Jurkat, Clone E6-1 (cell line): ENCODE data around the gene CAMK2A.

ENCODE experiments used
- DNase-seq: peaks from one replicate; pipeline ENCODE4 v3.0.0-alpha.2; 2011; ENCODE audit warnings: low read depth, low spot score
- H3K4me3 ChIP-seq: 2 replicates; pipeline ENCODE4 v1.5.1; 2011; ENCODE audit warnings: mild to moderate bottlenecking, low read length, control low read depth, moderate library complexity

The CAMK2A gene

DNA sequence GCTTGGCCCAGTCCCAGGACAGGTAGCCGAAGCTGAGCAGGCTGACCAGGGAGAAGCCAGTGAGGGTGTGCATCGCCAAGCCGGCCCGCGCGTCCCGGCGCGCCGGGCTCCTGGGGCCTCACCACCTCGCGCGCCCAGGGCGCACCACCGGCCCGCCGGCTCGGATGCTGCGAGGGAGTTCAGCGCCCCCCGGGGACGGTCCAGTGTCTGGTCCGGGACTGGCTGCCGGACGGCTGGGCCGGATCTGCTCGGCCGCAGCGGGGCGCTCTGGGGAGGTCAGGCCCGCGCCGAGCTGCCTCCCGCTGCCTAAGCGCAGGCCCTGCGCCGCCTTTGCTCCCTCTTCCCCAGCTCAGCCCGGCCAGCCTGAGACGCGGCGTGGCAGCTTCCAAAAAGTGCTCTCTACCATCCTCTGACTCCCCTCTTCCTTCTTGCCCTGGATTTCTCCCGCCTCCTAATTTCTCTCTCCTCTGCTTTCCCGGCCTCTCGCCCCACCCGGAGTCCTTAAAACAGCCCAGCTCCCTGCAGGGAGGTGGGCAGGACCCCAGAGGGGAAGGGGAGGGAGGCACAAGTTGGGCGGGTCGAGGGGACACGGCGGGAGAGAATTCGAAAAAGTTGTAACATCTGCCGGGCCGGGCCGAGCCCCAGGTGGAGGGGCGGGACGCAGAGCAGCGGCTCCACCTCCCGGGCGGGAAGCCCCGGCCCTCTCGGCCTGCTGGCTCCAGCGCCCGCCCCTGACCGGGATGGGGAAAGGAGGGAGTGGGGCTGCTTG, 12.9 kb upstream of the CAMK2A start, which contains the start of gene ARSI:
ARSI (minus strand) TSS at position 605 of the 769 bp plus-strand sequence; CDS start at position 73, 532 bp downstream.
- no peak within 1 kb of the TSS for H3K4me3 ChIP-seq
- DNase-seq: no peak

DNA sequence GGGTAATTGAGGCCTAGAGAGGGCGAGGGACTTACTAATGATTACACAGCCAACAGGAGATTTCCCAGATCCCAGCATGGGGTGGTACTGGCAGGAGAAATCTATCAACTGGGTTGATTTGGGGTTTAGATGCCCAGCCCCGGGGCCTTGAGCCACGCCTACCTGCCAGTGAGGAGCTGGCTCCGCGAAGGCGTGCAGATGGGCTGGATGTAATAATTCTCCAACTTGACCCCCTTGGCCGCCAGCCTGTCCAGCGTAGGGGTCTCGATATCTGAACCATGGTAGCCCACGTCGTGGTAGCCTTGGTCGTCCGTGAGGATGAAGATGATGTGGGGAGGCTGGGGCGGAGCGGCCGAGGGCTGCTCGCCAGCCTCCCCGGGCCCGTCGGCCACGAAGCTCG, 12.3 kb upstream of the CAMK2A start:
- DNase-seq: no peak
- H3K4me3 ChIP-seq: no peak overlapping the region

DNA sequence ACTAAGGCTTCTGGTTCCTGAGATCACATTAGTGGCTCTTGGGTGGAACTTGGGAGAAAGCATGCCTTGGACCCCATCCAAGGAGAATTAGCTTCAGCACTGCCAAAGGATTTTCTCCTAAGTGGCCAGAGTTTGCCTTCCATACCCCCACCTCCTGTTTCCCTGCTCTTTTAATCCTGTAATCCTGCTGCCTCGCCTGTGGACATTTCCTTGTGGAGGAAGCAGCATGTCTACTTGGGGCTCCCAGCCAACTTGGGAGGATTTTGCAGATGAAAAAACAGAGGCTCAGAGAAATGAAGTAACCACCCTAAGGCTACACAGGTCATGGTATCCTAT, 11.6 kb upstream of the CAMK2A start:
- H3K4me3 ChIP-seq: no peak overlapping the region
- DNase-seq: no peak

DNA sequence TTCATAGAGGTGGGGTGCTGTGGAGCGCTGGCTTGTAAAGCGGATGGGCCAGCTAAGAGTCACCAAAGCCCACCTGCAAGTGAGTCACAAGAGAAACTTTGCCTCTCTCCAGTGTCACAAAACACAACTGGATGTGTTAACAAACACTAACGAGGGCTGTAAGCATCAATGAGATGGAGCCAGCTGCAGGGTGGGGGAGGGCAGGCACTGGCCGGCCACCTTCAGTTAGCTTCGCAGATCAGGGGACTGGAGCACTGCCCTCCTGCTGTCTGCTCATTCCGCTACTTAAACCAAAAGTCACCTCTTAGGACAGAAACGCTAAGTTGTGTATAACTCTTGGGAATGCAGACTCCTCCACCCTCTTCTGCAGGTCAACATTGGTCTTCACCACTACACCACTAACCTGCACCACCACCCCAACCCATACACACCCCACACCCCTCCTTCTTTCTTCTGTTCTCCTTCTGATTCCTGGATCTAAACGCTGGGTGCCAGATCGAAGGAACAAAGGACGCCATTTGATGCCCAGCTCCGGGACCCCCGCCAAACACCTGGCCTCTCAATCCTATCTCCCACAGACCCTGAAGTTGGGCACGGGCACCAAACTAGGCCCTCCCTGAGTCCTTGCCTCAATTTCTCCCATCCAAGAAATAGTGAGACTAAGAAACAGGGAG, 11.1 kb upstream of the CAMK2A start:
- DNase-seq: no peak
- no peak overlapping the region for H3K4me3 ChIP-seq

DNA sequence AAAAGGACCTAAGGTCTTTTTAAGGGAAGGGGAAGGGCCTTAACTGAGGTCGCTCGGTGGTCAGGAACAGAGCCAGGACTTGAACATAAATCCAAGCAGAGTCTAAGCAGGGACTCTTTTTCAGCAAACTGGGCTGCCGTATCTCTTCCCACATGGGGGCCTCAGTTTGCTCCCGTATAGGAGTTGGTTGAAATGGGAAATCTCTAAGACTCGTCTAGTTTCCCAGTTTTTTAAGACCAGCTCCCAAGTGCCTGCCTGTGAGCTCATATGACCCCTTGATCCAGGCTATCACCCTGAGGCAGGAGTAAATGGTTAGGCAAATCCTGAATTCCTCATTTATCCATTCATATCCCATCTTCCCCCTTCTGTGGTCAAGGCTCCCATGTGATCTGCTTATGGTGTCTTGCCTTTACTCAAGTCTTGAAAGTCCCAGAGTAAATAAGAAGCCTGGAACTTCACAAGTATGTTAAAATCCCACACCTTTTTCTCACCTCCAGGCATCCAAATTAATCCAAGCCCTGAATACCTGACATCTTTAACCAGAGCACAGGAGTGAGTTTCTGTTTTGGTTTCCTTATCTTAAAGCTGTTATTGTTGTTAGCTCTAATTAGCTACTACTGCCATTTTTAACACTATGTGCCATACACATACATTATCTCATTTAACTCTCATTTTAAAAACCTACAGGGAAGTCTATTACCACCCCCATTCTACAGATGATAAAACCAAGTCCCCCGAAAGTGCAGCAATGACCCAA, 10.2 kb upstream of the CAMK2A start:
- no peak overlapping the region for H3K4me3 ChIP-seq
- no peak for DNase-seq

DNA sequence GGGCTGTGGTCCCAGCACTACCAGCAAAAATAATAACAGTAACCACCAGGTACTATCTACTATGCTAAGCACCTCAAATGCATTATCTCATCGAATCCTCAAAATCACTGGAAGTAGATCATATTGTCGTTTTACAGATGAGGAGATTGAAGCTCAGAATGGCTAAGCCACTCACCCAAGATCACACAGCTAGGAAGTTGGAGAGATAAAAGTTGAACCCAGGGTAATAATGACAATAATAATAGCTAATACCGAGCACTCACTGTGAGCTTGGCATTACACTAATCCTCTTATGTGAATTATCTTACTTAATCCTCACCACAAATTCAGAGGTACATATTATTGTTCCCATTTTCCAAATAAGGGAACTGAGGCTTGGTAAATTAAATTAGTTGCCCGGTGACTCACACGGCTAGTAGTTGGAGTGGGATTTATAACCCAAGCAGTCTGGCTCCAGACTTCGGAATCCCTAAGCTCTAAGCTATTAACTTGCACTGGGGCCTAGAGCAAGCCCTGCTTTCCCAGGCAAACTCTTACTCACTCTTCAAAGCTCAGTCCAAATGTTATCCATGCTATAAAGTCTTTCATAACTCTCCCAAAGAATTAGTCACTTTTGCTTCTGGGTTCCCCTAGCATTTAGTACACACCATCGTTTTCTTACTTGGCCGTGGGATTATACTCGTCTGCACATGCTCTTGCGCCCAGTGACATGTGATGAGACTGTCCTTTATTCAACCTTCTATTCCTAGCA, 9.3 kb upstream of the CAMK2A start:
- no peak for DNase-seq
- H3K4me3 ChIP-seq: no peak overlapping the region

DNA sequence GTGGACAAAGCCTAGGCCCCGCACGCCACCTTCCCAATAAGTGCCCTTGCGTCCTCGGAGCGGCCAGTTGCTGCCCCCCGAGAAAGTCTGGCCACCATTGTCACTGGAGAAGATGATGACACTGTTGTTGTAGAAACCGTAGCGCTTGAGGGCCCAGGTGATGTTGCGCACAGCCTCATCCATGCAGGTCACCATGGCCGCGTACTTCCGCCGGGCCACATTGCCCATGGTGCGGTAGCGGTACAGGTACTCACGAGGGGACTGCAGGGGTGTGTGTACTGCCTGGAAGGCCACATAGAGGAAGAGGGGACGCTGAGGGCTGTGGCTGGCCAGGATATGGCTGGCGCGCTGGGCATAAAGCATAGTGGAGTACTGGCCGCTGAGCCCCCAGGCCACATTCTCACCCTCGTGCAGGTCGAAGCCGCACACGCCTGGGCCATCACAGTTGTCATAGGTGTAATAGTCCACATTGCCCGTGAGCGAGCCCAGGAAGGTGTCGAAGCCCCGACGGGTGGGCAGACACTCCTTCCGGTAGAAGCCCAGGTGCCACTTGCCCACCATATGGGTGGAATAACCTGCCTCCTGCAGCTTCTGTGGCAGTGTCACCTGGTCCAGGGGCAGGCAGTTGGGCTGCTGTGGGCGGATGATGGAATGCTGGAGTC, 8.5 kb upstream of the CAMK2A start:
- no peak overlapping the region for H3K4me3 ChIP-seq
- DNase-seq: no peak

DNA sequence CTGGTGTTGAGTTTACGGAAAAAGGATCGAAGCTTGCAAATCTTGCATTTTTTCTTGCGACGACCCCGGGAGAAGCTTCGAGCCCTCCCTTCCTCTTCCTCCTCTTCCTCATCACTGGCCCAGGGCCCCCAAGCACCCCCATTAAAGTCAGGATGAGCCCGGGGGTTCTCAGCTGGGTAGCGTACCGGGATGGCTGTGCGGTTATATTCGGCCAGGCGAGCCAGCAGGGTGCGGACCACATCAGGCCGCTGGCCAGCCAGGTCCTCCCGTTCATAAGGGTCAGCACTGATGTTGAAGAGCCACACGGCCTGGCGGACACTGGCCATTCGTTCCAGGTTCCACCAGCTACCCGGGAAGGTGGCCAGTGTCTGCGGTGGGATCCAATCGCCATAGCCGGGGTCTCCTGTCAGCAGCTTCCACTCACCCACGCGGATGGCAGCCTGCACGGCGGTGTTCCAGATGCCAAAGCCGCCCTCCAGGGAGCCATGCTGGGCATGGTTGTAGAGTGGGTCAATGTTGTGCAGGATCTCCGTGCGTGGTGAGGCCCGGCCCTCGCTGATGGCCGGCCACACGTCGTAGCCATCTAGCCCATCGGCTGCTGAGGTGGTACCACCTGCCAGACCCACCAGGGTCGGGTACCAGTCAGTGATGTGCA, 7.8 kb upstream of the CAMK2A start:
- DNase-seq: no peak
- no peak overlapping the region for H3K4me3 ChIP-seq

DNA sequence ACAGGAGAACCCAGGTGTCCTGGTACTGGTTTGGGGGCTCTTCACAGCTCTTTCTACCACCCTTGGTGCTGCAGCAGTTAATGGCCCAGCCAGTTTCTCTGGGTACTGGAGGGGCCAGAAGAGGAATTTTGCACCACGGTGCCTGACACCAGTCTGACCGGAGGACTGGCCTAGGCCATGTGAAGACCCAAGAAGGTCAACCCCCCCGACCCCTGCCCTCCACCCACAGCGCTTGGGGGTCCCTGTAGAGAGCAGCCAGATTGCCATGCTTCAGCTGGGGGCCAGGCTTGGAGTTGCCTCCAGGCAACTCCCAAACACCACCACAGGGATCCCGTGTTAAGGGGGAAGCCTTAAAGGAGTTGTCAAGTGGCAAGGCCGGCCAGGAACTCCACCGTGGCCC, 6.9 kb upstream of the CAMK2A start:
- no peak for DNase-seq
- H3K4me3 ChIP-seq: no peak overlapping the region

DNA sequence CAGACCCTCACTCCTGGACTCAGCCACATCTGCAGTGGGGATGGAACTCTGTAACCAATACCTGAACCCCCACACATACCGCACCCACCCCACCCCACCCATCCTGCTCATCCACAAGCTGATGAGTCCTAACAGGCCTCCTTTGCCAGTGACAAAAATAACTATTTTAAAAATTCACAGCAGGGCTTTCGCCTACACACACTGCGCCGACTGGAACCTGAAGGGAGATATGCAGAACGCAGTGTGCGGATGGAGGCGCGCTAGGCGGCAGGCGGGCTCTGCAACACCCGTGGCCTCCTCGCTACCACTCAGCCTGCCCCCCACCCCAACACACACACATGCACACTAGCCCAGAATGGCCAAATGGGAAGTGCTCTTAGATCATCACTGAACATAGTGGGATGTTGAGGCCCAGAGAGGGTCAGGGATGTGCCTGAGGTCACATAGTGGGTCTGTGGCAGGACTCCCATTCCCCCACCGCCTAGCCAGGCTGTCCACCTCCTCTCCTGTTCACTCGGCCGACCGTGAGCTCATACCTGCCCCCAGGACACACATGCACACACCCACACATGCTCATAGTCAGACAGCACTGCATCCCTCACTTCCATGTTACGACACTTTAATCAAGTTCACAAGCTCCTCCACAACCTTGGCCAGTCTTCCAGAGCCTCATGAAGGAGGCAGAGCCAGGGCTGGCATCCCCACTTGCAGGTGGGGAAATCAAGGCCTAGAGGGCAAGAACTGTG, 6.3 kb upstream of the CAMK2A start:
- H3K4me3 ChIP-seq: no peak overlapping the region
- no peak for DNase-seq

DNA sequence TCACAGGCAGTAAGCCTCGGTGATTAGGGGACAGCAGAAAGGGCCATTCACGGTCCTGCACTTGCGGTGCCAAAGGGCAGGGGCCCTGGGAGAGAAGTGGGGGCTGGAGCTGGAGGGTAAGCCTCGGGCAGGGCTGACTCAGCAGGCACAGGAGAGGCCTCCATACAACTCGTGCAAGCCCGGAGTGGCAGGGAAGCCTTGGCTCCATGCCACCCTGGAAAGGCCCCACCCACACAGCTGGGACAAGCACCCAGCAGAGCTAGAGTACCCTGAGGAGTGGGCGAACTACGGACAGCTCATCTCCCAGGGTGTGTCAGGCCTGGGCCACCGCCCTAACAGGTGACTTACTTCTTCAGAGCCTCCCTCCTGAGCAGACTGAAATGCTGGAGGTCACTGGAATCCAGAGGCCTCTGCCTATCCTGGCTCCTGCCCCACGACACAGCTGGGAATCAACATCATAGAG, 5.6 kb upstream of the CAMK2A start:
- no peak for DNase-seq
- H3K4me3 ChIP-seq: no peak overlapping the region

DNA sequence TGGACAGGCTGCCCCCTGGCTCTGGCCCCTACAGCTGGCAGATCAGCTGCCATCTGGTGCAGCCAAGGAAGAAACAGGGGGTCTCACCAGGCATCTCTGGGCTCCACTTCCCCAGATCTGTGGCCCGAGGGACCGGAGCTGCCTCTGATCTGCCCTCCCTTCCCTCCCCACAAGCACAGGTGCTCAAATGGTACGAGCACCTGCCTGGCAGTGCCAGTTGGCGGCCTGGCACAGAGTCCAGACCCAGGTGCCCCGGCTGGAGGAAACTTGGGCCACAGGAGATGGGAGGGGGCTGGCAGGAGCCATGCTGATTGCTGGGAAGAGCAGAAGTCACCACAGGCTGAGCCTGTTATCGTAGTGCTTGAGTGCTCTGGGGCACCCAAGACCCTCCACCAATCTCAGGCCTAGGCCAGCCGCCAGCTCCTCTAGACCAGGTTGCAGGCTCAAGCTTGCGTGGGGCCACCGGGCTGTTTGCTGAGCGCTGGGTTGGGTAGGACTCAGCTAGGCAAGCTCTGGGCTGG, 5.0 kb upstream of the CAMK2A start:
- no peak for DNase-seq
- H3K4me3 ChIP-seq: no peak overlapping the region

DNA sequence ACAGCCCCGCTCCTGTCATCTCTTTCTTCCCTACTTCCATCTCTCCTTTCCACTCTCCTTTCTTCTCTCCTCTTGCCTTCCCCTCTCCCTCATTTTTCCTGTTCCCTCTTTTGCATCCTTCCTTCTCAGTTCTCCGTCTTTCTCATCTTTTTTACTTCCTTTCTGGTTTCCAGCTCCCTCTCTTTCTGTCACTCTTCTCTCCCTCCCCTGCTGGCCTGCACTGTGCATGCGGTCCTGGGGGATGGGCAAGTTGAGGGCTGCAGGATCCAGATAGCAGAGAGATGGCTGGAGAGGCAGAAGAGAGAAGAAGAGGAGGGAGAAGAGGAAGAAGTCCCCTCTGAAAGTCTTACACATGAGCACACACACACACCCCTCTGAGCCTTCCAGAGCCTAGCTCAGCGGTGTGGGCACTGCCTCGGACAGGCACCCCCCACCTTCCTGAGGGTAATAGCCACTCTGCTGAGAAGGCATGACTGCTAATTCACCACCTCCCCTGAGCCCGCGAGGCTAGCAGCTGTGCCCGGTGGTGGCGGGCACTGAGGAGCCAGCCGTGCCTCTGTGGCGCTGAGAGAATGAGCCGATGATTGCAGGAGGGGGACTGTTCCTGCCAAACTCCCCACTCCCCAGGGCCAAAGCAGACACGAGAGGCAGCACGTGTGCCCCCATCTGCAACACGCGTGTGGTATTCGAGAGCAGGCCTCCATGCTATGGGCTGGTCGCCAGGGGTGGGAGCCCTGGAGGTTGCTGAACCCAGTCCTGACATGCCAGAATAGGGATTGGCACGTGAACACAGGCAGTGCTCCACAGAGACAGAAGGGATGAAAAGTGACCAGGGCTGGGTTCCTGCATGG, 3.7 kb upstream of the CAMK2A start:
- no peak overlapping the region for H3K4me3 ChIP-seq
- DNase-seq: no peak

DNA sequence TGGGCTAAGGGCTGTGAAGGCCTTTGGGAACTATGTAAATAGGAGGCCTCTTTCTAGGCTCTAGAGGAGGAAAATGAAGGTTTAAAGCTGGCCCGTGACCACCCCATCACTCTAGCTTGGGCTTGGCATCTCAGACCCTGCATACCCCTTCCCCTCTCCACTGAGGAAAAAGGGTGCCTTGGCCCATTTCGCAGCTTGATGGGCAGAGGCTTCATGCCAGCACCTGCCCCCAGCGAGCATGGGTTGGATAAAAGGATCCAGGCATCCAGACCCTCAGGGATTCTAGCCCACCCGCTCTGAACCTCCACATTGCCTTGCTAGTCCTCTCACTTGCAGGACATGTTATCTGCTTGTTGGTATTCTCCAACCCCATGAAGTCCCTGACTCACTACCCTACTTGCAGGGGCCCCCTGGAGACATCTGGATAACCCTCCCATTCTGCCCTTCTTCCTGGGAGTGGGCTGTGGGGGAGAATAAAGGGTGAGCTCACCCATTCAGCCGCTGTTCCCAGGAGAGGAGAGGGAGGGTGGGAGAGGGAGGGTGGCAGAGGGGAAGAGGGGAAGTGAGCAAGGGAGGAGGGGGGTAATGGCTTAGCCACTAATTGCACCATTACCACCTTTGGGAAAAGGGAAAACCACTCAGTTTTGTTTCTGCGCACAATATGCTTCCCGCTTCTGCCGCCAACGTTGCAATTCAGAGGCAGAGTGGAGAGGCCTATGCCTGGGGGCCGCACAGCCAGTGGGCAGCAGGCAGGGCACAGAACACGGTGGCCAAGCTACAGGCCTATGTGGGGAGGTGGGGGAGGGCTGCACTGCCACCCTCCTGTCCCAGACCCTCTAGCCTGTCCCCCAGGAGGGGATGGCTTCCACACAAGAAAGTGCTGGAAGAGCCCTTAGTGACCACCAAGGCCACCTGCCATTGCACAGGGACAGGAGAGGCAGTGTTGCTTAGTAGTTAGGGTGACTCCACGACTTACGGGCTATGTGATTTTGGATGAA, 2.1 kb upstream of the CAMK2A start:
- DNase-seq: no peak
- no peak overlapping the region for H3K4me3 ChIP-seq

DNA sequence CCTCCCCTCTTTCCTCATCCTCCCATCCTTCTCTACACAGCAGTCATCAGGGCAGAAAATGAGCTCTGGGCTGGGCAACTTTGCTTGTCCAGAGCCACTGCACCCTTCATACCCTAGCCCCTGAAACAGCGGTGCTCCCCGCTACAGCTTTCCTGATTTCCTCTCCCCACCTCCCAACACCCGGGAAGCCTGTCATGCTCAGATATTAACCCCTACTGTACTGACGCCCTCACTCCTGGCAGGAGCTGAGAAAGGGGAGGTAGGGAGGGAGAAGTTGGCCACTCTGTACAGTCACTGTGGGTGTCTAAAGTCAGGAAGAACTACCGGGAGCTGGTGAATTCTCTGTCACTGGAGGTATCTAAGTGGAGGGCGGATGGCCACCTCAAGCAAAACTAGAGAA, 782 bp downstream of the CAMK2A start:
- no peak for DNase-seq
- no peak overlapping the region for H3K4me3 ChIP-seq

DNA sequence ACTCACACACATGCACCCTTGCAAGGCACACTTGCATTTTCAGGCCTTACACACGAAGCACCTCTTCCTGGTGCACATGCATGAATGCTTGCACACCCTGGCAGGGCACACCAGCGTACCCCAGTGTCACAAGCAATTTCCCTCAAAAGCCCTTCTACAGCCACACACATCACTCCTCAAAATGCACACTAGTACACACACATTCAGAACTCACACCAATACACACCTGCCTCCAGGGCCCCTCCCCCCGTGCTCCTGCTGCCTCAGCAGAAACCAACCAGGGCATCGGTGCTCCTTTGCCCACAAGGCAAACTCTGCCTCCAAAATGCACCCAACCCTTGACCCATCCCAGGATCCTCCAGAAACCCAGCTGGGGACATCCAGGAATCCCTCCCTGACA, 1.2 kb downstream of the CAMK2A start:
- H3K4me3 ChIP-seq: no peak overlapping the region
- DNase-seq: no peak
